Prostate gland (tissue), 2 donors: Measurements from ENCODE around the gene NPLOC4.

Experiments
- POLR2A ChIP-seq: fragments of 450-650 bp; IDR thresholded peaks from one replicate; pipeline ENCODE4 v1.6.1; 2016; ENCODE audit warnings: antibody characterized with exemption, mild to moderate bottlenecking
- TF ChIP-seq, protein P1 (sequence below), 4 experiments: fragments of 200-600 bp in 2 of 4; fragments of 450-650 bp in 2 of 4; sonication (generic) in 2 of 4; IDR thresholded peaks; 1 replicate in 3 of 4; 2 replicates in 1 of 4; pipeline ENCODE4 v1.5.1; 2016 to 2019; ENCODE audit warnings: antibody characterized with exemption in 4 of 4, mild to moderate bottlenecking in 2 of 4, moderate library complexity in 2 of 4

DNA sequence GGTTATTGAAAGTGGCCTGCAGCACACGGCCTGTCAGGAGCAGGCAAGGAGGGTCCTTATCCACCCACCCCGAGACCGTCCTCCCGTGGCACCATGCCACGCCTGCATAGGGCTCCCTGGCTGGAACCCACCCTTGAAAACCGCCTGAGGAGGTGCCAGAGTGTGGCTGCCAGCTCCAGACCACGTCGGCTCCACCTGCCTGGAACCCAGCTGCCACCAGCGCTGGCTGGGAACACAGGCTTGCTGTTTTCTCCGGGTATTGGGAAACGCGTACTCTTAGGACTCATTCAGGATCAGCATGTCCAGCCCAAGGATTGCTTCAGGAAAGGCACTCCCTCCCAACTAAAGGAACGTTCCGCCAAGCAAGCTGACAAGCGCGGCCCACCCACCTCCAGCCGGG is 40.0 kb upstream of the NPLOC4 start:
- TF ChIP-seq POLR2A, result no peak
- TF ChIP-seq, protein P1, sequence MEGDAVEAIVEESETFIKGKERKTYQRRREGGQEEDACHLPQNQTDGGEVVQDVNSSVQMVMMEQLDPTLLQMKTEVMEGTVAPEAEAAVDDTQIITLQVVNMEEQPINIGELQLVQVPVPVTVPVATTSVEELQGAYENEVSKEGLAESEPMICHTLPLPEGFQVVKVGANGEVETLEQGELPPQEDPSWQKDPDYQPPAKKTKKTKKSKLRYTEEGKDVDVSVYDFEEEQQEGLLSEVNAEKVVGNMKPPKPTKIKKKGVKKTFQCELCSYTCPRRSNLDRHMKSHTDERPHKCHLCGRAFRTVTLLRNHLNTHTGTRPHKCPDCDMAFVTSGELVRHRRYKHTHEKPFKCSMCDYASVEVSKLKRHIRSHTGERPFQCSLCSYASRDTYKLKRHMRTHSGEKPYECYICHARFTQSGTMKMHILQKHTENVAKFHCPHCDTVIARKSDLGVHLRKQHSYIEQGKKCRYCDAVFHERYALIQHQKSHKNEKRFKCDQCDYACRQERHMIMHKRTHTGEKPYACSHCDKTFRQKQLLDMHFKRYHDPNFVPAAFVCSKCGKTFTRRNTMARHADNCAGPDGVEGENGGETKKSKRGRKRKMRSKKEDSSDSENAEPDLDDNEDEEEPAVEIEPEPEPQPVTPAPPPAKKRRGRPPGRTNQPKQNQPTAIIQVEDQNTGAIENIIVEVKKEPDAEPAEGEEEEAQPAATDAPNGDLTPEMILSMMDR (IDR thresholded peaks at IDR 0.05), result no peak
